ENCODE results near the gene RASD2.

RASD2 gene

GRCh38 chr22:35519306-35520000 is 21.2 kb upstream of the RASD2 start:
- no peak for DNase-seq

GRCh38 chr22:35521358-35522224 is 19.0 kb upstream of the RASD2 start:
- no peak for DNase-seq

GRCh38 chr22:35522225-35523149 is 18.1 kb upstream of the RASD2 start:
- no peak for DNase-seq

- DNase-seq, result no peak
These were observed 17.3 kb upstream of the RASD2 start for GRCh38 chr22:35523167-35523947.

GRCh38 chr22:35524966-35525686 is 15.5 kb upstream of the RASD2 start:
- no peak for DNase-seq

- DNase-seq, result no peak
These were observed 14.8 kb upstream of the RASD2 start for GRCh38 chr22:35525687-35526332.

- DNase-seq, result no peak
These were observed 14.2 kb upstream of the RASD2 start for GRCh38 chr22:35526333-35526979.

GRCh38 chr22:35528927-35529326 is 11.7 kb upstream of the RASD2 start:
- DNase-seq, result no peak

- DNase-seq, result no peak
These were observed 9.9 kb upstream of the RASD2 start for GRCh38 chr22:35530700-35531099.

- no peak for DNase-seq
These were observed 9.4 kb upstream of the RASD2 start for GRCh38 chr22:35531202-35531601.

GRCh38 chr22:35531676-35532075 is 9.0 kb upstream of the RASD2 start:
- DNase-seq, result no peak

- no peak for DNase-seq
These were observed 7.1 kb upstream of the RASD2 start for GRCh38 chr22:35533365-35534029.

GRCh38 chr22:35534091-35534490 is 6.5 kb upstream of the RASD2 start:
- no peak for DNase-seq

GRCh38 chr22:35537232-35537631 is 3.4 kb upstream of the RASD2 start:
- DNase-seq, result no peak

- DNase-seq, result no peak
These were observed 1.8 kb upstream of the RASD2 start for GRCh38 chr22:35538801-35539321.

- no peak for DNase-seq
These were observed 1.1 kb upstream of the RASD2 start for GRCh38 chr22:35539487-35539886.

GRCh38 chr22:35539910-35540594 is 579 bp upstream of the RASD2 start:
- DNase-seq, result peak; percentile 64

GRCh38 chr22:35541254-35541748 is 670 bp downstream of the RASD2 start:
- no peak for DNase-seq

All from CD4-positive, alpha-beta T cell treated with Interleukin-15 for 1 hour (primary cell).